ENCODE data around the gene HEXIM1. TPM values are rescaled to one million over a fixed set of nuclear protein-coding genes. Genes with fewer than 3 reads are reported as not detected.

HEXIM1 gene
- total and polyA plus RNA-seq, 2 experiments from 2014 or later = 9.2 to 10.9 TPM

DNA sequence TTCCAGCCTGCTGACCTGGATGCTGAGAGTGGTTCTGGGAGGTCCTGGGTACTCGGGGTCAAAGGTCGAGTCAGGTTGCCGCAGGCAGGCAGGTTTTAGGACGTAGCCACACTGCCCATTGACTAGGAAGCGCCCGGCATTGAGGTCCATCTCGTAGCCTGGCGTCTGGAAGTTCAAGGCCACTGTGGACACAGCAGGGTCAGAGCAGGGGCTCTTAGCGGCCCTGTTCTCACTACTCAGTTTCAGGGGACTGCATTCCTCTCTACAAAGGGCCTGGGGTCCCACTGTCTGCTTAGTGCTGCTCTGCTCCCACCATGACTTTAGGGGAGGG is 34.9 kb upstream of the HEXIM1 start:
- no peak overlapping the region for H3K4me3 ChIP-seq
- H2AFZ ChIP-seq = no peak overlapping the region
- DNase-seq (ENCODE audit: low spot score) = no peak
- H3K27me3 Mint-ChIP-seq (ENCODE audit: insufficient read depth, low read depth, poor library complexity) = peaks cover 24% of the 10 kb centered on the region
- peaks cover 6% of the 10 kb centered on the region; the same call in 2 of the 3 replicates for H3K36me3 Mint-ChIP-seq (ENCODE audit: low read depth)
- no peaks in the 10 kb centered on the region for H3K27me3 ChIP-seq (ENCODE audit: insufficient read depth)
- no peaks in the 10 kb centered on the region for H3K36me3 ChIP-seq (ENCODE audit: insufficient read depth)
- no peaks in the 10 kb centered on the region for H4K20me1 ChIP-seq (replicated peaks; ENCODE audit: insufficient read depth)
- peaks cover 4% of the 10 kb centered on the region; the same call in 1 of the 2 replicates for H3K4me1 ChIP-seq (ENCODE audit: insufficient read depth)
- no peaks in the 10 kb centered on the region for H3K9me3 Mint-ChIP-seq
- no peak overlapping the region for H3K4me3 Mint-ChIP-seq
- no peaks in the 10 kb centered on the region for H3K79me2 ChIP-seq (replicated peaks; ENCODE audit: insufficient read depth)
- H3K27ac ChIP-seq (ENCODE audit: low read depth) = no peak overlapping the region
- no peak for ATAC-seq
- H3K9me2 ChIP-seq (ENCODE audit: insufficient read depth) = no peaks in the 10 kb centered on the region
- TF ChIP-seq CTCF (conservative IDR thresholded peaks at IDR 0.05; ENCODE audit: low read depth in 2 of 2) = no peak
- TF ChIP-seq ZNF462 (CRISPR knock-in tag; IDR thresholded peaks at IDR 0.05) = no peak
- TF ChIP-seq STAT1 (IDR thresholded peaks at IDR 0.05; ENCODE audit: unreplicated experiment) = no peak
- TF ChIP-seq, protein P1, sequence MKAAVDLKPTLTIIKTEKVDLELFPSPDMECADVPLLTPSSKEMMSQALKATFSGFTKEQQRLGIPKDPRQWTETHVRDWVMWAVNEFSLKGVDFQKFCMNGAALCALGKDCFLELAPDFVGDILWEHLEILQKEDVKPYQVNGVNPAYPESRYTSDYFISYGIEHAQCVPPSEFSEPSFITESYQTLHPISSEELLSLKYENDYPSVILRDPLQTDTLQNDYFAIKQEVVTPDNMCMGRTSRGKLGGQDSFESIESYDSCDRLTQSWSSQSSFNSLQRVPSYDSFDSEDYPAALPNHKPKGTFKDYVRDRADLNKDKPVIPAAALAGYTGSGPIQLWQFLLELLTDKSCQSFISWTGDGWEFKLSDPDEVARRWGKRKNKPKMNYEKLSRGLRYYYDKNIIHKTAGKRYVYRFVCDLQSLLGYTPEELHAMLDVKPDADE (IDR thresholded peaks at IDR 0.05) = no peak
- TF ChIP-seq CREB1 (CRISPR knock-in tag; IDR thresholded peaks at IDR 0.05; ENCODE audit: low read depth) = no peak
- TF ChIP-seq EZH2phosphoT487 (IDR thresholded peaks at IDR 0.05; ENCODE audit: unreplicated experiment) = no peak
- TF ChIP-seq ZNF331 (CRISPR knock-in tag; IDR thresholded peaks at IDR 0.05; ENCODE audit: low read depth) = no peak
- no peak for TF ChIP-seq ZNF114 (CRISPR knock-in tag; IDR thresholded peaks at IDR 0.05)
- no peak for TF ChIP-seq JUNB (IDR thresholded peaks at IDR 0.05; ENCODE audit: unreplicated experiment)
- no peak for TF ChIP-seq POLR2AphosphoS5 (IDR thresholded peaks at IDR 0.05; ENCODE audit: low read depth)
- TF ChIP-seq, protein P2, sequence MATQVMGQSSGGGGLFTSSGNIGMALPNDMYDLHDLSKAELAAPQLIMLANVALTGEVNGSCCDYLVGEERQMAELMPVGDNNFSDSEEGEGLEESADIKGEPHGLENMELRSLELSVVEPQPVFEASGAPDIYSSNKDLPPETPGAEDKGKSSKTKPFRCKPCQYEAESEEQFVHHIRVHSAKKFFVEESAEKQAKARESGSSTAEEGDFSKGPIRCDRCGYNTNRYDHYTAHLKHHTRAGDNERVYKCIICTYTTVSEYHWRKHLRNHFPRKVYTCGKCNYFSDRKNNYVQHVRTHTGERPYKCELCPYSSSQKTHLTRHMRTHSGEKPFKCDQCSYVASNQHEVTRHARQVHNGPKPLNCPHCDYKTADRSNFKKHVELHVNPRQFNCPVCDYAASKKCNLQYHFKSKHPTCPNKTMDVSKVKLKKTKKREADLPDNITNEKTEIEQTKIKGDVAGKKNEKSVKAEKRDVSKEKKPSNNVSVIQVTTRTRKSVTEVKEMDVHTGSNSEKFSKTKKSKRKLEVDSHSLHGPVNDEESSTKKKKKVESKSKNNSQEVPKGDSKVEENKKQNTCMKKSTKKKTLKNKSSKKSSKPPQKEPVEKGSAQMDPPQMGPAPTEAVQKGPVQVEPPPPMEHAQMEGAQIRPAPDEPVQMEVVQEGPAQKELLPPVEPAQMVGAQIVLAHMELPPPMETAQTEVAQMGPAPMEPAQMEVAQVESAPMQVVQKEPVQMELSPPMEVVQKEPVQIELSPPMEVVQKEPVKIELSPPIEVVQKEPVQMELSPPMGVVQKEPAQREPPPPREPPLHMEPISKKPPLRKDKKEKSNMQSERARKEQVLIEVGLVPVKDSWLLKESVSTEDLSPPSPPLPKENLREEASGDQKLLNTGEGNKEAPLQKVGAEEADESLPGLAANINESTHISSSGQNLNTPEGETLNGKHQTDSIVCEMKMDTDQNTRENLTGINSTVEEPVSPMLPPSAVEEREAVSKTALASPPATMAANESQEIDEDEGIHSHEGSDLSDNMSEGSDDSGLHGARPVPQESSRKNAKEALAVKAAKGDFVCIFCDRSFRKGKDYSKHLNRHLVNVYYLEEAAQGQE (IDR thresholded peaks at IDR 0.05; ENCODE audit: unreplicated experiment) = no peak
- TF ChIP-seq EZH2 (IDR thresholded peaks at IDR 0.05; ENCODE audit: low read depth, unreplicated experiment) = no peak
- TF ChIP-seq NANOG (IDR thresholded peaks at IDR 0.05; ENCODE audit: borderline replicate concordance) = no peak
- no peak overlapping the region for H3K27ac Mint-ChIP-seq
- no peak overlapping the region for H3K4me2 ChIP-seq
- peaks cover 2% of the 10 kb centered on the region; the same call in 1 of the 2 replicates for H3F3A ChIP-seq (replicated peaks; ENCODE audit: low read depth)
- peaks cover 31% of the 10 kb centered on the region for H3K4me1 Mint-ChIP-seq
